Bone marrow (tissue), 2 donors: Measurements from ENCODE around the gene GABBR2.

ENCODE experiments used
- DNase-seq, 2 donors: peaks; one replicate each; lab custom pipeline; 2025; lab: John Stamatoyannopoulos, UW

GABBR2 gene

GRCh38 chr9:98438666-98439065 lies 270.1 kb downstream of the GABBR2 start:
- no peak for DNase-seq

GRCh38 chr9:98437458-98438034 lies 271.2 kb downstream of the GABBR2 start:
- no peak for DNase-seq

GRCh38 chr9:98432960-98433359 lies 275.8 kb downstream of the GABBR2 start:
- DNase-seq = no peak

- DNase-seq = no peak
Measured at GRCh38 chr9:98432134-98432533, 276.6 kb downstream of the GABBR2 start.

GRCh38 chr9:98430535-98431292 lies 278.0 kb downstream of the GABBR2 start:
- DNase-seq = no peak

GRCh38 chr9:98429613-98430012 lies 279.1 kb downstream of the GABBR2 start:
- no peak for DNase-seq

- no peak for DNase-seq
Measured at GRCh38 chr9:98428454-98428853, 280.3 kb downstream of the GABBR2 start.

GRCh38 chr9:98427491-98427890 lies 281.2 kb downstream of the GABBR2 start:
- DNase-seq = no peak

- DNase-seq = no peak
Measured at GRCh38 chr9:98425079-98425478, 283.7 kb downstream of the GABBR2 start.

- DNase-seq = no peak
Measured at GRCh38 chr9:98419260-98419603, 289.5 kb downstream of the GABBR2 start.

- no peak for DNase-seq
Measured at GRCh38 chr9:98418578-98419259, 290.0 kb downstream of the GABBR2 start.

- DNase-seq = no peak
Measured at GRCh38 chr9:98416294-98417248, 292.2 kb downstream of the GABBR2 start.

- DNase-seq = no peak
Measured at GRCh38 chr9:98415782-98416181, 293.0 kb downstream of the GABBR2 start.

- no peak for DNase-seq
Measured at GRCh38 chr9:98413084-98413483, 295.7 kb downstream of the GABBR2 start.

GRCh38 chr9:98412101-98412842 lies 296.5 kb downstream of the GABBR2 start:
- no peak for DNase-seq

GRCh38 chr9:98410185-98410697 lies 298.5 kb downstream of the GABBR2 start:
- DNase-seq = no peak

- DNase-seq = no peak
Measured at GRCh38 chr9:98409719-98410118, 299.0 kb downstream of the GABBR2 start.

- DNase-seq = no peak
Measured at GRCh38 chr9:98406469-98406868, 302.3 kb downstream of the GABBR2 start.

- no peak for DNase-seq
Measured at GRCh38 chr9:98404237-98404636, 304.5 kb downstream of the GABBR2 start.

GRCh38 chr9:98403715-98404114 lies 305.0 kb downstream of the GABBR2 start:
- no peak for DNase-seq
